HG03060 (cell line): ENCODE measurements around the gene SH3BGRL2.

Source experiments
- ATAC-seq: cut with Tn5 transposase; IDR thresholded peaks from one replicate; pipeline ENCODE4 v1.9.1; 2021; ENCODE audit warnings: low read depth, moderate number of reproducible peaks; ENCODE audit not compliant: unreplicated experiment

Gene SH3BGRL2

DNA sequence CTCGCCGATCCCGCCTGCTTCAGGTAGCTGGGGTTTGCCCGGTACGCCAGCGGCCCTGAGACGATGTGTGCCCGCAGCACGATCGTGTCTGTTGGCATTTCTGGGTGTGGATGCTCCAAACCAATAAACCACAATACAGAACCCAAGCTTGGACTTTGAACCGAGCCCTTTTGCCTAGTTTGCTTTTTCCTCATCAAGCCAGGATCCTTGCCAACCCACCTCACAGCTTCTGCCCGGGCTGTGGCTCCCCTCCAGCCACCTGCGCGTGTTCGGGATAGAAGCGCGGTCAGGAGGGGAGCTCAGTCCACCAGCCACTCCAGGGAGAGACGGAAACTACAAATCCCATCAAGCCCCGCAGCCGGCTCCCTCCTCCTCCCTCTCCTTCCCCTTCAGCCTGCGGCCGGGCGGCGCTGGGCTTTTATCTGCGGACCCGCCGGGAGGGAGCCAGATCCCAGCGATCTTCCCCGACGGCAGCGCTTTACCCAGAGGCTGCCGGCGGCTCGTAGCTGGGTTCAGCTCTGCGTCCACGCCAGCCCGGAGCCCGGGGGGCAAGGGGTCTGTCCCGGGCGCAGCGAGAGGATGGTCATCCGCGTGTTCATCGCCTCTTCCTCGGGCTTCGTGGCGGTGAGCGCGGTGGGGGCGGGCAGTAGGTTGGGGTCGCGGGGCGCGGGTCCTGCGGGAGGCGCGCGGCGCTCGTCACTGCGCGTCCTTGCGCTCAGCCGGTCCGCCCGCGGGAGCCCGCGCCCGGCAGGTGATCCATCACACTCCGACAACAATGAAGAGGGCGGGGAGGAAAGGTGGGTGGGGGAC, at the start of gene SH3BGRL2:
Gene SH3BGRL2 (plus strand): TSS at position 447 of the 810 bp plus-strand sequence. CDS start 133 bp downstream, at position 580.
- ATAC-seq, result no peak

DNA sequence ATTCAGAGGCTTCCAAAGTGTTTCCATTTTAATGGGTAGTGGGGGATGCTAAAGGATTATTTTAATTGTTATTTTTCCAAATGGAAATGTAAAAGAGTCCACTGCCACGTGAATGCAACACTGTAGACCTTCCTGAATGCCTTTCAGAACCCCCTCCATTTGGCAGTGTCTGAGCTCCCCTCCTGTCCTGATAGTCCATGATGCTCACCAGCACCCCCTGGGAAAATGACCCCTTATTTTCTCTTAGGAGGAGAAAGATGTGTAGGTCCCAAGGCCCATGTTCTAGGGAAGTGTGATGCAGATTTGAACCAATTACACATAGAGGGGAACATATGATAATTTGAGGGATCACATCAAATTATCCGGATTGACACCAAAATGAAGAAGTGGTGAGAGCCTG, 46.8 kb upstream of the SH3BGRL2 start:
- ATAC-seq, result no peak

DNA sequence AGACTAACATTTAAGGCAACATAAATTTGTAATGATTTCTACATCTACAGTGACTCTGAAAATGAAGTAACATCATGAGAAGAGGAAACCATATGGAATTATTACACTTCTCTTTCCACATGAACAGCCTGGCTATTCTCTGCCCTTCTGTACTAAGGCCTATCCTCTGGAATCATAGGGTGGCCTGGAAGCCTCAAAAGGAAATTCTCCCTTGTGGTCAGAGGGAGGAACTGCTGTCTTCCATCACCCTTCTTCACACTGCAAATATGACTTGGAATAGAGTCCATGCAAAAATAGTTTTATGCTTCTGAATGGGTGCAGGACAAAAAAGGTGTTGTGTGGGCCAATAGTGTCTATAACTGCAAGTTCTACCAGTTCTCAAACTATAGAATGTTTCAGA, 44.6 kb upstream of the SH3BGRL2 start:
- ATAC-seq, result no peak

DNA sequence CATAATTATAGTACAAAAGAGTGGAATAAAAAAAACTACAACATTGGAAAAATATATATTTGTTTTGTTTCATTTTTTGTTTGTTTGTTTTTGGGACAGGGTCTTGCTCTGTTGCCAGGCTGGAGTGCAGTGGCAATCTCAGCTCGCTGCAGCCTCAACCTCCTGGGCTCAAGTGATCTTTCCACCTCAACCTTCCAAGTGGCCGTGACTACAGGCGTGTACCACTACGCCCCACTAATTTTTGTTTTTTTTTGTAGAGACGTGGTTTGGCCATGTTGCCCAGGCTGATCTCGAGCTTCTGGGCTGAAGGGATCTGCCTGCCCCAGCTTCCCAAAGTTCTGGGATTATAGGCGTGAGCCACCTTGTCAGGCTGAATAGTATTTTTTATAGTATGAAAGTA, 41.4 kb upstream of the SH3BGRL2 start:
- ATAC-seq, result no peak

DNA sequence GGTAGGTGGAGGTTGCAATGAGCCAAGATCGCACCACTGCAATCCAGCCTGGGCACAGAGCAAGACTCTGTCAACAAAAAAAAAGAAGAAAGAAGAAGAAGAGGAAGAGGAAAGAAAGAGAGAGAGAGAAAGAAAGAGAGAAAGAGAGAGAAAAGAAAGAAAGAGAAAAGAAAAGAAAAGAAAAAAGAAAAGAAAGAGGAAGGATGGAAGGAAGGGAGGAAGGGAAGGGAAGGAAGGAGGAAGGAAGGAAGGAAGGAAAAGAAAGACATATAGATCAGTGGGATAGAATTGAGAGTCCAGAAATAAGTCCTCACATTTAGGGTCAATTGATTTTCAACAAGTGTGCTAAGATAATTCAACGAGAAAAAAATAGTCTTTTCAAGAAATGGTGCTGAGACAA, 34.0 kb upstream of the SH3BGRL2 start:
- ATAC-seq, result no peak

DNA sequence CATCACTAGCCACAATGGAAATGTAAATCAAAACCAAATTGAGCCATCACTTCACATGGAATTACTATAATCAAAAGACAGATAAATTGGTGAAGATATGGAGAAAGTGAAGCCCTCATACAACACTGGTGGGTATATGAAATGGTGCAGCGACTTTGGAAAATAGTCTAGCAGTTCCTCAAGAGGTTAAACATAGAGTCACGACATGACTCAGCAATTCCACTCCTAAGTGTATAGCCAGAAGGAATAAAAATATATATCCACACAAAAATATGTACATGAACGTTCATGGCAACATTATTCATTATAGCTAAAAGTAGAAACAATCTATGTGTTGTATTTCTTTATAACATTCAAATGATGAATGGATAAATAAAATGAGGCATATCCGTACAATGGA, 33.1 kb upstream of the SH3BGRL2 start:
- ATAC-seq, result no peak

DNA sequence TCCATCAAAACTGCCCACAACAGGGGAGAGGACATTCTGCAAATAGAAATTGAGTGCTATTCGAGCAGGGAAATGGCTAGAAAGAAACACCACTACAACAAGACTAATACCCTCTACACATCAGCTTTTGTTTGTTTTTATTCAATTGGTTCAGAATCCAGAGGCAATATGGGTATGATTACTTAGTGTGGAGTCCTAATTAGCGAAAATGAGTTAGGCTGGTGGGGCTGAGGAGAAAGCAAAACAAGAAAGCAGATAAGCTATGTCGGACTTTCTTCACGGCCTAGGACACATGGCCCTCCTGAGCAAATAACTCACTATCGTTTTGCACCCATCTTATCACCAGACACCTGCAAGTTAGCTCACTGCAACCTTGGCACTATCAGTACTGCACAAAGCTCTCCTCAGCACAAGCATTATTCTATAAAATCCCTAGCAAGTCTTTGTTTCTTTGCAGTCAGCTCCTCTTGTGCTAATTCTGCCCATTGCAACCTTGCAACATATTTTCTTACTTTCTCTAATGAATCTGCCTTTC, 31.3 kb upstream of the SH3BGRL2 start:
- no peak for ATAC-seq

DNA sequence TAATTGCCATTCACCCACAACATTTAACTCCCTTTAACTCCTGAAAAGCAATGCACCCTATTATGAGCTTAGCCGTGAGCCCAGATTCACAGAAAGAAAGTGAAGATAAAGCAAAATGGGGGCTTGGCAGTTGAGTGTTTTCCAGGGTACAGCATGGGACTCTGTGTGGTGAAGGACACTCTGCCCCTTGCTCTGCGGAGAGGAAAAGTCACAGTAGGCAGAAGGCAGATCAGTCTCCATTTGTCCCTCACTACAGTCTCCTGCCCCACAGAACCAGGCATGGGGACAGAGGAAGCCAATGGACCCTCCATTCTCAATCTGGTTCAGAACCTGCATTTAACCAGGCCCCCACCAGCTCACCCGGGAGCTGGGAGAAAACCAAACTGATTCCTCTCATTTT, 30.8 kb upstream of the SH3BGRL2 start:
- no peak for ATAC-seq

DNA sequence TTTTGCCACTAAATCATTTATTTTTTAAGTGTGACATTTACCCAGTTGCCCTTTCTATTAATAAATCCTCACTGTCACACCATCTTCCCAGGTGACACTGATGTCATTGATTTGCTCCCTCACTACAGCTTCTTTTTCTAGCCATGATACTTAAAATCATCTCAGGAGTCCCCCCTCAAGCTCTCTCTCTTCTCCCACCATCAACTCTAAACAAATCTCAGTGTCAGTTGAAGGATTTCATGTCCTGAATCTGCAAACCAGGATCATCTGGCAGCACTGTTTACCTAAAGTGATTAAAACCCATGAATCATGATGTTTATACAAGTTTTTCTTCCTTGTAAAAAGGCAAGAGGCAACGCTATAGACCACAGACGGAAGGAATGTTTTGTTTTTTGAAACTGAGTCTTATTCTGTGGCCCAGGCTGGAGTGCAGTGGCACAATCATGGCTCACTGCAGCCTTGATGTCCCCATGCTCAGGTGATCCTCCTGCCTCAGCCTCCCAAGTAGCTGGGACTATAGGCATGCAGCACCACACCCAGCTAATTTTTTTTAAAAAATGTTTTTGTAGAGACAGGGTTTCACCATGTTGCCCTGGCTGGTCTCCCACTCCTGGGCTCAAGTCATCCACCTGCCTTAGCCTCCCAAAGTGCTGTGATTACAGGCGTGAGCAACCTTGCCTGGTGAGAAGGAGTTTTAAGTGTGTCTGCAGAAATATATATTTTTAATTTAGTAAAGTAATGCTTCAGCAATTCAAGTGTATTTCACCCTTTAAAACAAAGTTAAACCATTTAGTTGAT, 30.1 kb upstream of the SH3BGRL2 start:
- no peak for ATAC-seq

DNA sequence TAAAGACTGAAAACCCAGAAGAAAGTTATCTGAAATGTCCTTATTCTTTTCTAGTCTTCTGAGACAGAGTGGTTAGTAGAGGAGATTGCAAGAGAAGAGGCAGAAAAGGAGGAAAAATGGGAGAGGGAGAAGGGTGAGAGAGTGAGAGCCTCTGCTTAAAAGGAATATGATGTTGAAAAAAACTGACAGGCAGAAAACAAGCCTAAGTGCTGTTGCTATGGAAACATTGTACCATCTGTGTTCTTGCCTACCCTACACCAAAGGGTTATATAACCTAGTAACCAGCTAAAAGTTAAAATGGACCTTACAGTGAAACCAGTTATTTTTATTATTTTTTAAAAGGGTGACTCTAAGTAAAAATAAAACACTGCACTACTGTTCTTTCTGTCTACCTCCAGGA, 28.3 kb upstream of the SH3BGRL2 start:
- ATAC-seq, result no peak

DNA sequence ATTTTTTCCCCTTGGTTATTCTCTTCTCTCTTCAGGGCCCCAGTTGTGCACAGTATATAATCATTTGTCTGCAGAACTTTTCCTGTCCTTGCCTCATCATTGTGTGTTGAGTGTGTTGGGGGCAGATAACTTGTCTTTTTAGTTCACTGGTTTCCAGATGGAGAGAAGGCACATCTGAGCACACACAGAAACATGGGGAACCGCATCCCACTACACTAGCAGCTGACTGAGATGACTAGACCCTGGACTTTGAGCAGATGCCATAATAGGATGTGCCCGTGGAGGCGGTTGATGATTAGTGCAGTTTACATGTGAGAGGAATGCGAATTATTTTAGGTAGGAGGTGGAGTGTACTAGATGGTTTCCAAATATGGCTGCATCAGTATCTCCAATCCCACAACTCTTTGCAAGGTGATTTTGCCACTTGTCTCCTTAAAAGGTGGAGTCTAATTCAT, 26.5 kb upstream of the SH3BGRL2 start:
- no peak for ATAC-seq

DNA sequence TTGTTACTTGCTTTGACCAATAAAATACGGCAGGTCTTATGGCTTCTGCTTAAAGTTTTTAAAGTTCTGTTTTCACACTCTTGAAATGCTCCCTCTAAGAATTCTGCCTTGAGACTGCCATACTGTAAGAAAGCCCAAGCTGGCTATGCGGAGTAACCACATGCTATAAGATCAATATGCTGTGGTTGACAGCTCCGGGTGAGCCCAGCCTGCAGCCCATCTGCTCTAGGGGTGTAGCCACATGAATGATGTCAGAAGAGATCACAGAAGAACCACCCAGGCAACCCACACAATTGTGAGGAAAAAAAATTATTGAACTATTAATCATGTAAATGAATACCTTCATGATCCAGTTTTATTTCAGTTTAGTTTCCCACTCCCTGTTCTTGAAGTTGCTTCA, 26.1 kb upstream of the SH3BGRL2 start:
- no peak for ATAC-seq

DNA sequence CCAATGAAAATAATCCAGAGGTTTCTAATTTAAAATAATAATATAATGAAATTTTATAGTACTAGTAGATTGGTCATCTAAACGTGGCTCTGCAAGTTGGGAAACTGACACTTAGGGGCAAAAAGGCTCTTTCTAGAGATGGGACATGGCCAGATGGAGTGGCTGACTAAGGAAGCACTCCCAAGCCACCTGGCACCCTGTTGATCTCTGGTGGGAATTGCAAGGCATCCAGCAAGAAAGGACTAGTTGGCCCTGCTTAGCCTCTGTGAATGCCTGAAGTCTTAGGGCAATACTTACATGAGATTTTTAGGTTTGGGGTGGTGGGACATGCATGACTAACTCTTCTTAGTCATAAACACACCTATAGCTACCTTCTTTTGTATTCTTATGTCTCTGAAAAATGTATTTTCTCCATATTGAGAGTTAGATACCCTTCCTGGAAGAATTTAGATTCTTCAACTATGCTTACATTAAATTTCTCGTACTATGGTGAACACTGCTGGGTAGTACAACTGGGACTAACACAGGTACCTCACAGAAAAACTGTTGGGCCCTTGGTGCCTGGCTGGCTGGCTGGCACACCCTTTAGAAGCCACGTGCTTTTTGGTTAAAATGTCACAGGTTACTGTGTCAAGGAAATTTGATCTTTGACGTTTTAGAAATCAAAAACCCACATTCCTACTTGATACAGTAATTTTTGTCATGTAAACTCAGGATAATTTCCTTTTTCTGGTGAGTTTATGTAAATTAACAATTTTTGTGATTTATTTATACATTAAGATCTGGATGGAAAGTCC, 25.0 kb upstream of the SH3BGRL2 start:
- no peak for ATAC-seq

DNA sequence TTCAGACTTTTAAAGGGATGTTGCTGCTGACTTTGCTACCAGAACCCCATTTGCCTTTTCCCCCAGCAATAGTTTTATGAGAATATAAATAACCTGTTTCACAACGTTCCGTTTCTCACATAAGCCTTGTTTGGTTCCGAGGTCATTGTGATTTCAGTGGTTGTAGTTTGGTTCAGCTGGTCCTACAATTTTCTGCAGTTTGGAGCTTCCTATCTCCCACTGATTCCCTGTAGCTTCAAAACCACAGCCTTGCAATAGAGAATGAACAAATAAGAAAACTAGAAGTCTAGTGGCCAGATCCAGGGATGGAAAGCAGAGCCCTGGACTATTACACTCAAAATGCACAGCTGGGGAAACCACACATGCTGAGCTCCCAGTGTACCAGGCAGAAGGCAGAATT, 24.1 kb upstream of the SH3BGRL2 start:
- no peak for ATAC-seq

DNA sequence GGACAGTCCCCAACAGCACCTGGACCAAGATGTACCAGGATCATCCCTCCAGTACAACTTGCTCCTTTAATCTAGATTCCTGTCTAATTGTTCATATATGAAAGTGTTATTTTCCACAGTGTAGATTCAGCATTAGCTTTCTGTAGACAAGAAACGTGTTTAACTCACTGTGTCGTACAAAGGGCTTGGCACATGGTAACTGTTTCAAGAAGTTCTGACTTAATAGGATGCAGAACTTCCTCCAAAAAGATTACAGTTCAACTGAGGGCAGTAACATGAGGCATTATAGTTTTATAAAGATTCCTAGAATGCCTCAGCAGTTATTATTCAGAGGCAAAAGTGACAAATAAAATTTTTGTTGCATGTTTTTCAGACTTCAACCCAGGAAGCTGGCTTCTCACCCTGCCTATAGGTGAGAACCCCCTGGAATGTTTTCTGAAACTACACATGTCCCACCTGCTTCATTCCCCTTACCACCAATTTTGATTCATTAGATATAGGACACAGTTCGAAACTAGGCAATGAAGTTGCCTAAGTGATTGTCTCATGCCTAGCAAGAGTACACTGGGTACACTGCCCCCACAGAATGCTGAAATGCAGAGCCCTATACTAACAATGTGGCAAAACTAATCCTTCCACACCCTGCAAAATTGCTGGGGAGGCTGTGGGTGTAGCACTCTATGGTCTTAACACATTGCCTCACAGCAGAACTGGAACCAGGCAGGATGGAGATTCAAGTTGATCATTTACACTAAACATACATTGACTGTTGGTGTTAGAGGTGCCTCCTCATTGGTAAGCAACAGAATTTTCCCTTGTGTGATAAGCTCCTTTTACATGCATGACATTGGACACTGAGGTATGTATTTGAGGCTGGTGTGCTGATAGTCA, 22.6 kb upstream of the SH3BGRL2 start:
- no peak for ATAC-seq

DNA sequence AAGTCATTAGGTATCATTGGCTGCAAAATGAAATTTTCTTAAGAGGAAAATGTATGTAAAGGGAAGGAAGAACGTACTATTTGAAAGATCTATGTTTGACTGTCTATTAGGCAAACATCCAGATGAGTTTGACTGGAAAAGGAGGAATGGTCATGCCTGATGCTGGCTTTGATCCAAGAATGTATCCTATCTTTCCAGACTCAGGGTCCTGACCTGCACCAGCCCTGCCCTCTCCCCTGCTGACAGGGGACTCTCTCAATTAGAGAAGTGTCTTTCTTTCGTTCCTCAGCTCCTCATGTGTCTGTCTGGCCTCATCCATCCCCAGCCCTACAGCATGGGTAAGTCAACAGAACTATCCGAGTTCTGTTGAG, 21.9 kb upstream of the SH3BGRL2 start:
- no peak for ATAC-seq

DNA sequence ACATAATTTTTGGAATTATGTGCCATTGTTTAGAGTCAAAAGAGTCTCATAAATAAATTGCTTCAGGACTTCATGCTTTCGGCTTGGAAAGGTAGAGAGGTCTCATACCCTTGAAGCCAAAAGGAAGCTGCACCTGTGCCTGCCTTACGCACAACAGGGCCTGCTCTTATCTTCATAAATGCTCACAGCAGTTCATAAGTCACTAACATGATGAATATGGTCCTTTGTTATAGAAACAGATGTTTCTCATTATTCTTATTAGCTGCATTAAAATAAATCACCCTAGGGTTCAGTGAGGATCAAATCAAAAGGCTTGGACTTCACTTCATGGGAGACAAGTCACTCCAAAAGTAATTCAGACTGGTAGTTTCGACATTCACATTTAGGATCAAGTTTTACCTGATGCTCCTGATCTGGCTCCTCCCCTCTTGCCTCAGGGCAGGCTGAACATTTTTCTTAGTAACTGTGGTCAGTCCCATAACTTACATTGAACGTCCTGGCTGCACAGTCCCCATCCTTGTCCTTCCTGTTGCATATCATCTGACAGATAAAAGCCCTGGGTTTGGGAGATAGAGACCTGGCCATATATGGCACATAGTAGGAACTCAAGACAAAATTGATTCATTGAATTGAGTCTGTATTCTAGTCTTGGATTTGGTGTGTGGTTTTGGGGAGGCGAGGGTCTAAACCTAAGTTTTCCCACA, 20.7 kb upstream of the SH3BGRL2 start:
- ATAC-seq, result no peak

DNA sequence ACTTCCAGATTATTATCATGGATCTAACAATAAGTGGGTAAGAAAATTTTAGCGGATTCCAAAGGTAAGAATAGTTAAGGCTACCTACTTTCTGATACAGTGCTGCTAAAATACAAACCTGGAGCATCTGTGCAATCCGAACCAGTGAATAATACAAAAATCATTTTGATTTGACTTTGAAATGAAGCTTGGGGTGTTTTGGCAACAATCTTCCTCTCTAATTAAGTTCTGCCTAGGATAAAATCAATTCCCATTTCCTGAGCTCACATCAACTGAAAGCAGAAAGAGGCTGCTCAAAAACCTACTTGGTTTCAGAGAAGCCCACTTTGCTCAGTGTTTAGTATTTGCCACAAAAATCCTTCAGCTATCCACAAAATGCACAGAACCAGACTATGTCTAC, 18.7 kb upstream of the SH3BGRL2 start:
- ATAC-seq, result no peak

DNA sequence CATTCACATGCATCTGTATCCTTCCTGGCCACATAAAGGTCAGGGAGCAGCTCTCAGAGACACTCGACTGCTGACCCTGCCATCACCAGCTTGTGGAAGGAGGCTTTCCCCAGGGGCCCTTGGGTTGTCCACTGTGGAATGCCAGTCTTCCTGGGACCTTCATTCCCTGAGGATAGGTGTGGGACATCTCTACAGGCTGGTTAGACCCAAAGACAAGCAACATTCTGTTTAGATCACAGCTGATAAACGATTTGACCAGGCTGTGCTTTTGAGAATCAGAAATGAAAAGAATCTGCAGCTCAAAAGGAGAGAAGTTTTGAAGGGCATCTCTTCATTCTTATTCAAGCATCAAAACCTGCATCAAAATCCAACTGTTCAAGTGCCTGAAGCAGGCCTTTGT, 18.2 kb upstream of the SH3BGRL2 start:
- ATAC-seq, result no peak
